Muscle of back (tissue), 13 donors: ENCODE results near the gene GIMD1. TPM values are rescaled to one million over a fixed set of nuclear protein-coding genes. Genes with fewer than 3 reads are reported as not detected.
A peak's percentile ranks its signal among the peaks of the same experiment; 100 is the strongest.
"Not testable (repeated sequence)": the region's sequence is repeated elsewhere in the genome, so short reads cannot be mapped to it uniquely, and the experiment has no call there.

ENCODE experiments used
- DNase-seq, 3 donors: peaks; one replicate each; pipeline versions ENCODE4 v3.0.0 to v3.0.0-alpha.2; 2013
- long read RNA-seq, 9 donors: transcript quantifications; one replicate each; lab custom pipeline, GENCODE V29; 2026
- polyA plus RNA-seq, 10 donors: library from polyadenylated mRNA; unstranded; fragments of 120-200 nt; gene quantifications; one replicate each; pipeline ENCODE4 v1.2.1, GENCODE V29; 2013; ENCODE audit not compliant: insufficient read length in 10 of 10

GIMD1 gene
- under 1 TPM in 2 of 10 donors, not detected in 8; 0.10 to 0.12 TPM for polyA plus RNA-seq
- long read RNA-seq, donor 1 = 0 reads
- long read RNA-seq, donor 2 = 0 reads
- long read RNA-seq, donor 3 = 0 reads
- long read RNA-seq, donor 4 = 0 reads
- long read RNA-seq, donor 5 = 0 reads
- long read RNA-seq, donor 6 = 0 reads
- long read RNA-seq, donor 7 = 0 reads
- long read RNA-seq, donor 8 = 0 reads
- long read RNA-seq, donor 9 = 0 reads

- DNase-seq = no peak
Measured at GRCh38 chr4:106368678-106369077, at the start of gene GIMD1. Gene GIMD1 (minus strand): TSS chr4:106368778. CDS start chr4:106367435, 1,343 bp downstream.

DNA sequence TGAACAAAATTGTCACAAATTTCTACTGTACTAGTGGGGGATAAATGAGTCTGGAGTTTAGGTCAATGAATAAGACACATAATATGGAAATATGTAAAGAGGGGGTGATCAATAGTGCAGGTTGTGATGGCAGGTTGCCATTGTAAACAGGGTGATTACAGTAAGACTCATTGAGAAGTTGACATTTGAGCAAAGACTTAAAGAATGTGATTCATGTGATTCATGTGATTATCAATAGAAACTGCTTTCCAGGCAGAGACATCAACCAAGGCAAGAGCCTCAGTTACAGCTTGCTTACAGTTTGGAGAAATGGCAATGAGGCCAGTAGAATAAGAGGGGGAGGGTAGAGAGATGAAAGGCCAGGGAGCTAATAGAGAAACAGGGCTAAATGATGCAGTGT, 45.8 kb upstream of the GIMD1 start:
- DNase-seq = no peak

GRCh38 chr4:106409901-106410889, 41.6 kb upstream of the GIMD1 start:
- no peak for DNase-seq

- not testable (repeated sequence) for DNase-seq
Measured at GRCh38 chr4:106408004-106408403, 39.4 kb upstream of the GIMD1 start.

DNA sequence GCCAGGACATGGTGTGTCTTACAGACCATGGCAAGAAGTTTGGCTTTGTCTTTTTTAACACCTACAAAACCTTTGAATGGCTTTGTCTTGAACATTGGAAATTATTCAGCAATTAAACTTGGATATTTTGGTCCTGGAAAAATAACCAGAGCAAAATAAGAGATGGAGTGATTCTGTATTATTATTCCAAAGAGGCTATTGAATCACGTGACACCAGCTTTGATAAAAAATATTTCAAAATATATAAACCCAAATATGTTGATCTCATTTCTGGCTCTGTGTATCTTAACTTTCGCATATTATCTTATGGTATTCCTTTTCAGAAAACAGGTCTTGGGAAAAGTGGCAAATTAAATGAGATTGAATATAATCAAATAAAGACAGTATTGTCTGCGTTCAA, 32.6 kb upstream of the GIMD1 start:
- DNase-seq = no peak

GRCh38 chr4:106398898-106399297, 30.3 kb upstream of the GIMD1 start:
- DNase-seq = not testable (repeated sequence)

DNA sequence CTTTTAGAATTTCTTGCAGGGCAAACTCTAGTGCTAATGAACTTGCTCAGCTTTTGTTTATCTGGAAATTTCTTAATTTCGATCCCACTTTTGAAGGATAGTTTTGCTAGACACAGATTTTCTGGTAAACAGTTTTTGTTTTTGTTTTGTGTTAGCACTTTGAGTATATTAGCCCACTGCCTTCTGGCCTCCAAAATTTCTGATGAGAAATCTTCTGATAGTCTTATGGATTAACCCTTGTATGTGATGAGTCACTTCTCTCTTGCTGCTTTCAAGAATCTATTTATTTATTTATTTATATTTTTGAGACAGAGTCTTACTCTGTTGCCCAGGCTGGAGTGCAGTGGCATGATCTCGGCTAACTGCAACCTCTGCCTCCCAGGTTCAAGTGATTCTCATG, 27.0 kb upstream of the GIMD1 start:
- DNase-seq = no peak

DNA sequence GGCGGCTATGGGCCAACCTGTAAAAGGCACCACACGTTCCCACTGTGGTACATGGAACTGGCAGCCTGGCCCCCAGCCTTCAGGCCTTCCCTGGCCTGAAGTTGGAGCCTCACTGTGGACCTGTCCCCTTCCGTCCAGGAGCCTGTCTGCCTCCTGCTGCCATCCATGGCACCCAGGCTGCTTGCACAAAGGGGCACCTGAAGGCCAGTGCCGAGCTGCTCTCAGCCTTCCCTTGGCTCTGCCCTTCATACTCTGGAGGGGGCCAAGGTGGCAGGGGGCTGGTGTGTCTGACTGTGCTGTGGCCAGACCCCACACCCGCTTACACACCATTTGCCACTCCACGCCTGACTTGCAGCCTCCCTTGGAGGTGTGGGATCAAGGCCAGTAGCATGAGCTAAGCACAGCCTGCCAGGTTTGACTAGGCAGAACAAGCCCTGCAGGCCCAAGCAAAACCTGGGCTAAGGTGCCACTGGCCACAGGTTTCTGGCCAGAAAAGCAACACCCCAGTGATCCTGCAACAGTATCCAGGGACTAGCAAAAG, 17.3 kb upstream of the GIMD1 start:
- DNase-seq = no peak

DNA sequence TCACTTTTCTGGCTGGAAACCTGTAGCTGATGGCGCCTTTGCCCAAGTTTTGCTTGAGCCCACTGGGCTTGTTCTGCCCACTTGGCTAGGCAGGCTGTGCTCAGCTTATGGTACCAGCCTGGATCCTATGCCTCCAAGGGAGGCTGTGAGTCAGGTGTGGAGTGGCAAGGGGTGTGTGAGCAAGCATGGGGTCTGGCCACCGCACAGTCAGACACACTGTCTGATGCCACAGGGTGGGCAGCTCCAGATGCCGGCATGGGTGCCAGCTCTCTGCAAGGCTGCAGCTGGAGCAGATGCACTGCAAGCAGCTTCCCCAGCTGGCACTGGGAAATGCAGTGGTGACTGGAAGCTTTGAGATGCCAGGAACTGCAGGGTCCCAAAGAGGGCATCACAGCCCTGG, 16.3 kb upstream of the GIMD1 start:
- no peak for DNase-seq

DNA sequence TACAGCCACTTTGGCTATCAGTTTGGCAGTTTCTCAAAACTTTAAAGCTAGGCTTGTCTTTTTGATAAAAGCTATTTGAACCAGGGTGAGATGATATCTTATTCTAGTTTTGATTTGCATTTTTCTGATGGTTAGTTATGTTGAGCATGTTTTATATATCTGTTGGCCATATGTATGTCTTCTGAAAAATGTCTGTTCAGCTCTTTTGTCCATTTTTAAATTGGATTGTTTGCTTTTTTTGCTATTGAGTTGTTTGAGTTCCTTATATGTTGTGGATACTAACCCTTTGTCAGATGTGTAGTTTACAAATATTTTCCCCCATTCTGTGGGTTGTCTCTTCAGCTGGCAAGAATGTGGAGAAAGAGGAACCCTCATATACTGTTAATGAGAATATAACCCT, 11.6 kb upstream of the GIMD1 start:
- DNase-seq = no peak

GRCh38 chr4:106373026-106373425, 4.4 kb upstream of the GIMD1 start:
- DNase-seq = no peak

DNA sequence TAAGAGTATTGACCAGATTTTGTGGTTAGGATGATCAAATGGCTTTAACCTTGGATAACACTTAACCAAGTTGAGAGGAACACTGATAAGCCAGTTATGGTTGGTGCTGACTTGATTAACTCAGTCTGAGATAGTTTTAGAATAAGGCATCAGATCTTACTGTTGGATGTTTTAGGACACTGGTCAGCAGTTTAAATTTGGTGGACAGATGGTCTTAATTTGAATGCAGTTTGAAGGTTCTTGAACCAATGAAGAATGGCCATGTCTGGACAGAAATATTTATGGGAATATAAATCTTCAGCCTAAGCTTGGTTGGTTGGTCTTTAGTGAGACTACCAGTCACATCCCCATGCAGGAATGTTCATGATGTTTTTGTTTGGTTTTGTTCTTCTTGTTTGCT, 2.6 kb upstream of the GIMD1 start:
- no peak for DNase-seq

DNA sequence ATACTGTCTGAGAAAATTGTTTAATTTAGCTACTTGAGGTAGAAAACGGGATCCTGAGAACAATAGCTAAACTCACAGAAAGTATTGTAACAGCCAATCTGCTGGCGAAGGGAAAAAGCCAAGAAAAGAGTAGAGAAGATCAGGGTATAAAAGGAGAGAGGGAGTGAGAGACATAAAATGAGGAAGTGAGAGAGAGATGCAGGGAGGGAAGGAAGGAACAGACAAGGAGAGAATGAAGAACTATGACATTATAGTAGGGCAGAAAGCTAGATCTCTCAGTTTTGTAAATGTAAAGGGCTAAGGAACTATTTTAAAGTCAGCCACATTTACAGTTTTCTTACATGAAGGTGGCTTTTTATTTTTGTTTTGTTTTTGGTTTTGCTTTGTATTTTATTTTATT, 1.6 kb upstream of the GIMD1 start:
- DNase-seq = no peak

GRCh38 chr4:106369456-106370060, 980 bp upstream of the GIMD1 start:
- DNase-seq = peak; percentile 78 to 89 (median 80)

DNA sequence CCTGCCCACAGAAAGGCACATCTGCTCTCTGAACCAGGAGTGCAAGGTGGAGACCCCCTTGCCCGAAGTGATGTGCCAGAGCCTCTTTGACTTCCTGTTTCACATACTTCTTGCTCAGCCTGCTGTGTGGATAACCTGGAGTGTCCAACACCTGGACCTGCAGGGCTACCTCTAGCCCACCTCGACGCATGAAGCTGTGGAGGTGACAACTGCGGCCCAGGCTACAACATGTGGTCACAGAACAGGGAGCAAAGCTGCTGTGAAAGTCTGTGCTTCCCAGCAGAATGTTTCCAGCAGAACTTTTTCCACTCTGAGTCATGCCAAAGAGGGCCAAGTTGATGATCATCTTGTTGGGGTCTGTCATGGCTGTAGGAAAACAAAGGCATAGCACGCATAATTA, 1.5 kb downstream of the GIMD1 start:
- peak in 1 of 3 donors; percentile 4 for DNase-seq

- DNase-seq = peak in 1 of 3 donors; percentile 39
Measured at GRCh38 chr4:106366026-106366425, 2.6 kb downstream of the GIMD1 start.

GRCh38 chr4:106365613-106366012, 3.0 kb downstream of the GIMD1 start:
- peak; percentile 51 to 89 (median 70) for DNase-seq

DNA sequence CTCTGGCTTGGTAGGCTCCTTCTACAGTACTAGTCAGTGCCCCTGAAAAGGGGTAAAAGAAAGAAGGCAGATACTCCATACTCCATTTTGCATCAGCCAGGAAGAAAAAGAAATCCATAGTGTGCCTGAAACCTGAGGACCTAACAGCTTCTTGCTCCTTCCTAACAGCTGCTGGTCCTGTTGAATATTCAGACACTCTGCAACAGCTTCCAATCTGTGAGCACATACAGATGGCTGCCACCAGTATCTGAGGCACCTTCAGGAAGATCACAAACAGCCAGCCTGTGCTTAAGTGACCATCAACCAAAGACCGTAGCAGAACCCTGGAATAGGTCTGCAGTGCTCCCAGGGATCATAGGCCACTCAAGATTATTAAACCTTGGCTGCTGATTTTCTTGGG, 4.3 kb downstream of the GIMD1 start:
- no peak for DNase-seq

DNA sequence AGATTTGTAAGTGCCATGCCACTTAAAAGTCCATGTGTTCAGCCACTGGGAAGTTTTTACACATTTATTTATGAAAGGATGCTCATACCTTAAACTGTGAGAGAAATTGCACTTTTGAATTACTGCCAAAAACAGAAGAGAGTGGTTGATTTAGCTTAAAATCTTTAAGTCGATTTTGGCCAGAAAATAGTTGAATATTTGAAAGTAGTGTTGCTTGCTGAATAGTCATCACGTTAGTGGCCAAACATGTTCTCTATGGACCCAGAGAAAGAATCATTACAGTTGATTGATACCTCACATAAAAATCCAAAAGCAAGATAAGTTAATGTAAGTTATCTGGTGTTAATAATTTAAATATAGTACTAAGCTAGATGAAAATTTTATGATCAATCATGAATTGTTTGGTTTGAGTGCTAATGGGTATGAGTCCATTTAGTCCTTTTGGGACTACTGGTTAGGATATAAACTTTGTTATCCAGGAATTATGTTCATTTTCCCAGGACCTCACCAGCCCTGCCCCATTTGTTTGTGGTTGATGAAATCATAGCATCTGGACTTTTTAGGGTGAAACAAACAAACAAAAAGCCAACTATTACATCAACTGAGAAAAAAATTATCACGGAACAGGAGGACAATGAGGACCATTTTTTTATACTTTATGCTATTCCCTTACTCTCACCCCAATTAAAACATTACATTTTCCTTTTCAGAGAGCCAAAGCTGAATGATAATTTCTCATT, 6.3 kb downstream of the GIMD1 start:
- DNase-seq = peak in 1 of 3 donors; percentile 61

DNA sequence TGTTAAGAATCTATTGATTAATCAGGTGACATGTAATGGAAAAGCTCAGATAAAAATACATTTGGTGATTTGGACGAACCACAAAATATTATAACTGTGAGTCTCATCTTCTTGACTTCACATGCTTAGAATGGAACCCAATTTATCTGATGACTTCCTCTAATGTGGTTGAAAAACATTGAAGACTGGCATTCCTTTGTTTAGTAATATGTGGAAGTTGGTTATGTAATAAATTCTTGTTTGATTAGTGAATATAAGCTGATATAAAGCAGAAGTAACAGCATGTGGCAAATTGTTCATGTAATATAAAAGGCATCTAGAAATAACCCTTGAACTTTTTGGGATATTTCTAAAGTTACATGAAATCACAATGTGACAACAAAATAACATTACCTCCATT, 9.7 kb downstream of the GIMD1 start:
- DNase-seq = peak in 1 of 3 donors; percentile 53

DNA sequence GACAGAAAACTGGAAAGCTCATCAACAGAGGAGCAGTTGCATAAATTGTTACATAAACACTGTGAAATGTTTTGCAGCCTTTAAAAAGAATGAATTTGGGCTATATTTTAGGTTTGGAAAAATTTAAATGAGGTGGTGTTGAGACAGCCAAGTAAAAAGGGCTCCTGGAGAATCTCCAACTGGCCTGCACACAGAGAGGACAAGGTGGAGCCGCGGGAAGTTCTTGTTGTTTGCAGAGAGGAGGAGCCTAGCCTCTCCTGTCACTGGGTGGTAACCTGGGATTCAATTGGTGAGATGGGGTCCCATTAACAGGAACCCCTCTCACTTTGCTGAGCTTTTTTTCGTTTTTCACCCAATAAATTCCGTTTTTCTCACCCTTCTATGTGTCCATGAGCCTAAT, 13.4 kb downstream of the GIMD1 start:
- peak in 2 of 3 donors; percentile 43 to 63 for DNase-seq

- no peak for DNase-seq
Measured at GRCh38 chr4:106353786-106354185, 14.8 kb downstream of the GIMD1 start.
